Neural crest cell (in vitro differentiated cells): ENCODE data around the gene ZDHHC5. TPM values are rescaled to one million over a fixed set of nuclear protein-coding genes. Genes with fewer than 3 reads are reported as not detected.
A peak's percentile ranks its signal among the peaks of the same experiment; 100 is the strongest.

ENCODE experiments used
- DNase-seq: peaks from one replicate; pipeline ENCODE4 v3.0.0; 2021; ENCODE audit warnings: low read depth, mixed read lengths, low spot score
- H3K27ac Mint-ChIP-seq: one replicate; pipeline ENCODE4 v1.8.0; 2021; ENCODE audit warnings: mild to moderate bottlenecking, mixed read lengths; ENCODE audit not compliant: unreplicated experiment
- H3K27me3 Mint-ChIP-seq: 2 replicates; pipeline ENCODE4 v1.8.0; 2021; ENCODE audit warnings: low read depth, mild to moderate bottlenecking, mixed read lengths
- H3K36me3 Mint-ChIP-seq: 2 replicates; pipeline ENCODE4 v1.8.0; 2021; ENCODE audit warnings: low read depth, mild to moderate bottlenecking, mixed read lengths
- H3K4me1 Mint-ChIP-seq: 2 replicates; pipeline ENCODE4 v1.8.0; 2021; ENCODE audit warnings: mixed read lengths
- H3K4me3 Mint-ChIP-seq: one replicate; pipeline ENCODE4 v1.8.0; 2021; ENCODE audit warnings: mild to moderate bottlenecking, mixed read lengths
- H3K9me3 Mint-ChIP-seq: 2 replicates; pipeline ENCODE4 v1.8.0; 2021; ENCODE audit warnings: mixed read lengths
- CTCF ChIP-seq: fragments of 200-600 bp; sonication (generic); conservative IDR thresholded peaks from 2 replicates; pipeline ENCODE4 v1.5.0; 2021; ENCODE audit warnings: antibody characterized with exemption, mild to moderate bottlenecking
- total RNA-seq: library from RNA; stranded (reverse); gene quantifications from 2 replicates; pipeline ENCODE4 v1.2.1, GENCODE V29; 2021

The ZDHHC5 gene
- total RNA-seq, 1 donor from 2014 or later: 50.1 TPM

GRCh38 chr11:57668434-57668782 lies 494 bp downstream of the ZDHHC5 start:
- Mint-ChIP-seq H3K36me3 (peaks cover 5% of the 10 kb centered on the region), H3K9me3 (no peaks in the 10 kb centered on the region), H3K4me1 (peaks cover 22% of the 10 kb centered on the region), H3K27me3 (peaks cover 4% of the 10 kb centered on the region), H3K4me3 (peak overlapping the region; percentile 98), H3K27ac (peak overlapping the region; percentile 100)
- TF ChIP-seq CTCF: no peak
- no peak for DNase-seq

- Mint-ChIP-seq H3K27ac (no peak overlapping the region), H3K27me3 (no peaks in the 10 kb centered on the region), H3K9me3 (no peaks in the 10 kb centered on the region), H3K36me3 (peaks cover 7% of the 10 kb centered on the region), H3K4me1 (peaks cover under 1% of the 10 kb centered on the region), H3K4me3 (no peak overlapping the region)
- no peak for TF ChIP-seq CTCF
- no peak for DNase-seq
Observed at GRCh38 chr11:57674251-57674650, 6.3 kb downstream of the ZDHHC5 start.

GRCh38 chr11:57675176-57675941 lies 7.4 kb downstream of the ZDHHC5 start:
- H3K36me3 Mint-ChIP-seq: peaks cover 7% of the 10 kb centered on the region
- no peaks in the 10 kb centered on the region for H3K27me3 Mint-ChIP-seq
- TF ChIP-seq CTCF: no peak
- no peaks in the 10 kb centered on the region for H3K9me3 Mint-ChIP-seq
- no peak overlapping the region for H3K27ac Mint-ChIP-seq
- H3K4me3 Mint-ChIP-seq: no peak overlapping the region
- no peak for DNase-seq
- H3K4me1 Mint-ChIP-seq: no peaks in the 10 kb centered on the region

- no peak overlapping the region for H3K4me3 Mint-ChIP-seq
- no peak overlapping the region for H3K27ac Mint-ChIP-seq
- TF ChIP-seq CTCF: no peak
- H3K4me1 Mint-ChIP-seq: no peaks in the 10 kb centered on the region
- no peaks in the 10 kb centered on the region for H3K9me3 Mint-ChIP-seq
- no peak for DNase-seq
- no peaks in the 10 kb centered on the region for H3K27me3 Mint-ChIP-seq
- peaks cover 13% of the 10 kb centered on the region for H3K36me3 Mint-ChIP-seq
Observed at GRCh38 chr11:57679396-57679795, 11.5 kb downstream of the ZDHHC5 start.

GRCh38 chr11:57680552-57680874 lies 12.6 kb downstream of the ZDHHC5 start:
- Mint-ChIP-seq H3K9me3 (no peaks in the 10 kb centered on the region), H3K4me3 (no peak overlapping the region), H3K36me3 (peaks cover 12% of the 10 kb centered on the region), H3K27ac (no peak overlapping the region), H3K4me1 (no peaks in the 10 kb centered on the region), H3K27me3 (no peaks in the 10 kb centered on the region)
- TF ChIP-seq CTCF: no peak
- DNase-seq: no peak
